Measurements from ENCODE around the gene FAM163A.

- TF ChIP-seq, protein P1, sequence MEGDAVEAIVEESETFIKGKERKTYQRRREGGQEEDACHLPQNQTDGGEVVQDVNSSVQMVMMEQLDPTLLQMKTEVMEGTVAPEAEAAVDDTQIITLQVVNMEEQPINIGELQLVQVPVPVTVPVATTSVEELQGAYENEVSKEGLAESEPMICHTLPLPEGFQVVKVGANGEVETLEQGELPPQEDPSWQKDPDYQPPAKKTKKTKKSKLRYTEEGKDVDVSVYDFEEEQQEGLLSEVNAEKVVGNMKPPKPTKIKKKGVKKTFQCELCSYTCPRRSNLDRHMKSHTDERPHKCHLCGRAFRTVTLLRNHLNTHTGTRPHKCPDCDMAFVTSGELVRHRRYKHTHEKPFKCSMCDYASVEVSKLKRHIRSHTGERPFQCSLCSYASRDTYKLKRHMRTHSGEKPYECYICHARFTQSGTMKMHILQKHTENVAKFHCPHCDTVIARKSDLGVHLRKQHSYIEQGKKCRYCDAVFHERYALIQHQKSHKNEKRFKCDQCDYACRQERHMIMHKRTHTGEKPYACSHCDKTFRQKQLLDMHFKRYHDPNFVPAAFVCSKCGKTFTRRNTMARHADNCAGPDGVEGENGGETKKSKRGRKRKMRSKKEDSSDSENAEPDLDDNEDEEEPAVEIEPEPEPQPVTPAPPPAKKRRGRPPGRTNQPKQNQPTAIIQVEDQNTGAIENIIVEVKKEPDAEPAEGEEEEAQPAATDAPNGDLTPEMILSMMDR (conservative IDR thresholded peaks at IDR 0.05; ENCODE audit: low read length) = peak; percentile 97
- no peak for TF ChIP-seq EZH2phosphoT487 (IDR thresholded peaks at IDR 0.05; ENCODE audit: borderline replicate concordance)
Measured at GRCh38 chr1:179706339-179706941, 36.7 kb upstream of the FAM163A start.
